ENCODE measurements around the gene PRCC.
A peak's percentile ranks its signal among the peaks of the same experiment; 100 is the strongest.

Gene PRCC, protein sequence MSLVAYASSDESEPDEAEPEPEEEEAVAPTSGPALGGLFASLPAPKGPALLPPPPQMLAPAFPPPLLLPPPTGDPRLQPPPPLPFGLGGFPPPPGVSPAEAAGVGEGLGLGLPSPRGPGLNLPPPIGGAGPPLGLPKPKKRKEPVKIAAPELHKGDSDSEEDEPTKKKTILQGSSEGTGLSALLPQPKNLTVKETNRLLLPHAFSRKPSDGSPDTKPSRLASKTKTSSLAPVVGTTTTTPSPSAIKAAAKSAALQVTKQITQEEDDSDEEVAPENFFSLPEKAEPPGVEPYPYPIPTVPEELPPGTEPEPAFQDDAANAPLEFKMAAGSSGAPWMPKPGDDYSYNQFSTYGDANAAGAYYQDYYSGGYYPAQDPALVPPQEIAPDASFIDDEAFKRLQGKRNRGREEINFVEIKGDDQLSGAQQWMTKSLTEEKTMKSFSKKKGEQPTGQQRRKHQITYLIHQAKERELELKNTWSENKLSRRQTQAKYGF

DNA sequence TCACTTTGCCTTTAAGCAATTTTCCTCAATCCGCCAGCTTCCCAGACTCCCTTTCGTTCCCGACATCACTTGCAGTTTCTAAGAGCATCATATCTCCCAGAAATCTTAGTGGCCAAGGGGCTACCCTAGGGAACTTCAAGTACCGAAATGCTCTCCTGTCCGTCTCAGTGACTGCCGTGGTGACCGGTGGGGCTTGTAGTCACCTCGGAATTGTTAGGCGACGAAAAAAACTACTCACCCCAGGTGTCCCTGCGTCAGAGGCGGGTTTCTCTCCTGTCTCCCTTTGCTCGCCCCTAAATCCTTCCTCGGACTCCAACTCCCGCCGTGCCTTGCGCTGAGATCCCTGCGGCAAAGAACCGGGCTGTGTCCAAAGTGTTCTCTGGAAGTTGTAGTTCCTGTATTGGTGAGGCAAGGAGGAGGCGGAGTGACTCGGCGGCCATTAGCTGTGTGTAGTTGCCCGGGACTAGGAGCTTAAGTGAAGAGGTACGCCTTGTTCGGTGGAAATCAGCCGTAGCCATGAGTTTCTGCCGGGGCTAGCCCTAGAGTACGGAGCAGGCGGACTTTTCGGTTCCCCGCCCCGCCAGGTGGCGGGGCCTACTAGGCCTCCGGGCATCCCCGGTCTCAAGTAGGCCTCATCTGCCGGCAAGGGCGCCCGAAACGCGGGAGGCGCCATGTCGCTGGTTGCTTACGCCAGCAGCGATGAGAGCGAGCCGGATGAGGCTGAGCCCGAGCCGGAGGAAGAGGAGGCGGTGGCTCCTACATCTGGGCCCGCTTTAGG, at the start of gene PRCC:
Gene PRCC, plus strand, starts transcription at position 435 of the 778 bp plus-strand sequence. Its CDS starts 237 bp downstream, at position 672.
- DNase-seq (ENCODE audit: low read depth in 2 of 2, low spot score in 1 of 2): peak; percentile 84 to 91

- no peak for DNase-seq (ENCODE audit: low read depth in 2 of 2, low spot score in 1 of 2)
Measured at GRCh38 chr1:156721131-156721530, 46.2 kb upstream of the PRCC start.

DNA sequence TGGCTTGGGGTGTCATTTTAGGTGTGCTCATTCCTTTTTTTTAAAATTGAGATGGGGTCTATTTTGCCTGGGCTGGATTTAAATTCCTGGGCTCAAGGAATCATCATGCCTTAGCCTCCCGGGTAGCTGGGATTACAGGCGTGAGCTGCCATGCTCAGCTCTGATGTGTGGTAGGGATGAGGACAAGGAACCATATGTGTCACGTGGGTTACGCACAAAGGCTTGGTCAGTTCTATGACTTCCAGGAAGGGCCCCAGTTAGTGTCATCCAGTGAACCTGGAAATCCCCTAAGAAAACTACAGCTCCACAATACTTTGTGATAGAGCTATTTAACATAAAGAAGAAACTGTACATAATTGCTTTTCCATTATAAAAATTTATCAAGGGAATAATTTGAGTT, 45.8 kb upstream of the PRCC start:
- no peak for DNase-seq (ENCODE audit: low read depth in 2 of 2, low spot score in 1 of 2)

DNA sequence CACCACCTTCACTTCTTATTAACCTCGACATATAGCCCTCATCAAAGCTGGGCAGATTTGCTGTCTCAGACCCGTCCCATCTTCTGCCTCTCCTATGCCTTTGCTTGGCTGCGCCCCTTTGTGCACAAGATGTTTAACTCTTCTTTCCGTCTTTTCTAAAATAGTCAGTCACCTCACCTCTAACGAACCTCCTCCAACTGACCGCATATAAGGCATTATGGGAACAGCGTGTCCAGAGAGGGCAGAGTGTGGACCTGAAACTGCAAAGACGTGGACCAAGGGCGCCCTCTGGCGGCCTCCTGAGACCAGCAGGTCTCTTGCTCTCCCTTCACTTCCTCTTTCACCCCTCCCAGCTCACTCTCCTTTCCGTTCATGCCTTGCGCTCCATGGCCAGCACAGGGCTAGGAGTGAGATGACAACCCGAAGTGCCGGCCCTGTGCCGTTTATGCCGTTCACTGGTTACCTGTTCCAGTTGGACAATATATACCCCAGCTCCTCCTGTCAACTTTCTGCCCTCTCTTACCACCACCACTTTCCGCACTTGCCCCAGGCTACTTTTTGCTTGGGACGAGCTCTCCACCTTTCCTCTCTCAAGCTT, 41.6 kb upstream of the PRCC start:
- peak; percentile 58 to 63 for DNase-seq (ENCODE audit: low read depth in 2 of 2, low spot score in 1 of 2)

DNA sequence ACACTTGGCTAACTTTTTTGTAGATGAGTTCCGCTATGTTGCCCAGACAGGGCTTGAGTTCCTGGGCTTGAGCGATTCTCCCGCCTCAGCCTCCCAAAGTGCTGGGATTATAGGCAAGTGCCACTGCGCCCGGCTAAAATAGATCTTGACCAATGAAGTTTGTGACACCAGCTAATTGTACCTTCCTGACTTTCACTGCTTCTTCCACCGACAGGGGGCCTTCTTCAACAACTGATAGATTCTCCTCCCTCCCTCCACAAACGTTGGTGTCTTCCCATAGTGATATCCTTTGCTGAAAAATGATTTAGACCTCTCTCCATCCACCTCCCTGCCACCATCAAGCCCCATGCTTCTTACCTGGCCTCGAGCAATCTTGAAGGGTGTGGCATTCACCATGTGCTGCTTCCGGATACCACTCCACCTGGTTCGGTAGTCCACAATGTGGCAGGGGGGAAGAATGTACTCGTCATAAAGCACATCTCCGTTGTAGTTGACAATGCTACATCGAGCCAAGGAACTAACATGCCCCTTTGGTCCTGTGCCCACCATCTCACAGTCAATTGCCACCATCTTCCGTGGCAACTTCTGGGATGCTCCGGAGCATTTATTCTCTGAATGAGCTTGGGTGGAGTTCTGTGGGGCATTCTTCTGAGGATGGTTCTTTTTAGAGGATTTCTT, 40.6 kb upstream of the PRCC start:
- DNase-seq (ENCODE audit: low read depth in 2 of 2, low spot score in 1 of 2): no peak

DNA sequence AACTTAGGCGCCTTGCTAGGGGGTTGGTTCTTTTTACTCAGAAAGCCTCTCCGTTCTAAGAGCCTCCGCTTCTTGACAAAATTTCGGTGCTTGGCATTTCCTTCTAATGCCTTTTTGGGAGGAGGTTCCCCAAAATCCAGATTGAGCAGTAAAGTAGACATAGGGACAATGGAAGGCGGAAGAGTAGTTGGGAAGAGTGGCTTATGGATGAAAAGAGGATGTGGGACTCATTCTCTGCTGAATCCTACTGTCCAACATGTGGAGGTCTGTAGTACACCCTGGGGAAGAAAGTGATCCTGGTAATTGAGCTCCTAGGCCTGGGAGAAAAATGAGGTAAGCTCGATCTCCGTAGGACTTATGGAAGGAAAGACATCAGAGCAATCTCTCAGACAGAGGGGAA, 39.8 kb upstream of the PRCC start:
- DNase-seq (ENCODE audit: low read depth in 2 of 2, low spot score in 1 of 2): no peak

GRCh38 chr1:156727926-156728598, 39.3 kb upstream of the PRCC start, which contains the start of gene METTL25B:
Gene METTL25B (plus strand): TSS chr1:156728469. CDS start chr1:156729105, 636 bp downstream.
- peak in 1 of 2 donors; percentile 51 for DNase-seq (ENCODE audit: low read depth in 2 of 2, low spot score in 1 of 2)

- DNase-seq (ENCODE audit: low read depth in 2 of 2, low spot score in 1 of 2): peak; percentile 81 to 88
Measured at GRCh38 chr1:156728599-156729462, 38.5 kb upstream of the PRCC start, which contains the start of gene ISG20L2. Gene ISG20L2 (minus strand): TSS chr1:156728766. CDS start chr1:156727652, 1,114 bp downstream.

DNA sequence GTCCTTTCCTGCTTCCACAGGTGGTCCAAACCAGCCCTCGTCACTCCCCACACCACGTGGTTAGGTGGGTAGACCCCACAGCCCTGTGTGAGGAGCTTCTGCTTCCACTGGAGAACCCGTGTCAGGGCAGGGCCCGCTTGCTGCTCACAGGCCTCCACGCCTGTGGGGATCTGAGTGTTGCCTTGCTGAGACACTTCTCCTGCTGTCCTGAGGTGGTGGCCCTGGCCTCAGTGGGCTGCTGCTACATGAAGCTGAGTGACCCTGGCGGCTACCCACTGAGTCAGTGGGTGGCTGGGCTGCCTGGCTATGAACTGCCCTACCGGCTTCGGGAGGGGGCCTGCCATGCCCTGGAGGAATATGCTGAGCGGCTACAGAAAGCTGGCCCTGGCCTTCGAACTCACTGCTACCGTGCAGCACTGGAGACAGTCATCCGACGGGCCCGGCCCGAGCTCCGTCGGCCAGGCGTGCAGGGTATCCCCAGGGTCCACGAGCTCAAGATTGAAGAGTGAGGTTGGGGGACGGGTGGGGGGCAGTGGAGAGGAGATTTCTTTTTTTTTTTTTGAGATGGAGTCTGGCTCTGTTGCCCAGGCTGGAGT, 33.2 kb upstream of the PRCC start:
- no peak for DNase-seq (ENCODE audit: low read depth in 2 of 2, low spot score in 1 of 2)

DNA sequence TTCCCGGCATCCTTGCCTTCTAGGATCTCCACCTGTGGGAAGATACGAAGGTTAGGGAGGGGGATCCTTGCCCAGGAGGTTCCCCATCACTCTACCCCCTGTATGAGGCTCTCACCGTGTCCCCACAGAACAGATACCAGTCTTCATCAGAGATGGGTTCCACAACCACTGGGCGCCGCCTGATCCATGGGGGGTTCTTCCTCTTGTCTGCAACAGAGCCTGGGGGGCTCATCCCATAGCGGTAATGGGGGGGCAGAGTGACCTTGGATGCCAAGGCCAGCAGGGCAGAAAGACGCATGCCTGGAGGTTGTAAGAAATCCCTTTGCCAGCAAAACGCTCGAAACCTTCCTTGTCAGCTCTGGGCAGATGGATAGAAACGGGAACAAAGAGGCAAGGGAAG, 28.9 kb upstream of the PRCC start:
- DNase-seq (ENCODE audit: low read depth in 2 of 2, low spot score in 1 of 2): no peak

DNA sequence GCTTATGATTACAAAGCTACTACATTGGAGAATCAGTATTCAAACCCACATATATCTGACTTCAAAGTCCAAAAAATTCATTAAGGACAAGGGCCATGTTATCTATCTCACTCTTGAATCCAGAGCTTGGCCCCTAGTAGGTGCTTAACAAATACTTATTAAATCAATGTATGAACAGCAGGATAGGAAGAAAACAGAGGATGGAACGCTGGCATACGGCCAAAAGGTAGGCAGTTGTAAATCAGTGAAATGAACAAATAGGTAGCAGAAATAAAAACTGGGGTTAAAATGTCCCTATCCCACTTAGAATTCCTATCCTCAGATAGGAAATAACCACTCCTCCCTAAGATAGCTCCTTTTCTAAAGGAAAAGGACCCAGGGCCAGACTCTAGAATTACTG, 28.4 kb upstream of the PRCC start:
- DNase-seq (ENCODE audit: low read depth in 2 of 2, low spot score in 1 of 2): no peak

GRCh38 chr1:156740237-156740740, 27.0 kb upstream of the PRCC start:
- DNase-seq (ENCODE audit: low read depth in 2 of 2, low spot score in 1 of 2): no peak

DNA sequence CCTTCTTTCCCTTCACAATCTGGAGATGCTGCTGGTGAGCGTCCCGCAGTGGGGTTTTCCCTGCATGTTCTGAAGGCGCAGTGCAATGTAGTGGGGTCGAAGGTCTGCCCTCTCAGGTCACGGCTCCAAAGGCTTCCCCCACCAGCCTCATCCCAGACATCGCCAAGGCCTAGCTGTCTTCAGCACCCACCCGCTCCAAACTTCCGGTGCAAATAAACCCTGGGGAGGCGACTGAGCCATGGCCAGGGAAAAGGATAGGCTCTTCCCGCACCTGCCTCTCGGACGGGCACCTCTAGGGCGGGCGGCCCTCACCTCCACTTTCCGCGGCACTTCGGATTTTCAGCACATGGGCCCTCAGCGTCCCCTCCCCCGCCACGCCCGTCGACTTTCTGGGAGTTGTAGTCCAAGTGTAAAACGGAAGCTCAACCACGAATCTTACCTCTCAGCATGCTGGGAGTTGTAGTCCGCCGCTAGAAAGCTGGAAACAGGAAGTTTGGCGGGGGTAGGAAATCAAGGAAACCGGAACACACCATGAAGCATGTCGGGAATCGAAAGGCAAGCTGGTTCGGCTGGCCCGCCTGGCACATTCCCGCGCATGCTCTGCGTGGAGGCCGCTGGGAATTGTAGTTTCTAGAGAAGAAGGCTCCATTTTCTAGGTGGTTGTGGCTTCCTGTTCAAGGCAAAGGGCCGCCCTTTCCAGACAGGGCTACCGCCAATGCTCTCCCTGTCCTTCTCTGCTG, 26.4 kb upstream of the PRCC start, which contains the start of gene MRPL24:
Gene MRPL24, minus strand, starts transcription at position 348 of the 740 bp plus-strand sequence. CDS start 2,384 bp downstream, outside the sequence.
- DNase-seq (ENCODE audit: low read depth in 2 of 2, low spot score in 1 of 2): peak; percentile 87 to 90

DNA sequence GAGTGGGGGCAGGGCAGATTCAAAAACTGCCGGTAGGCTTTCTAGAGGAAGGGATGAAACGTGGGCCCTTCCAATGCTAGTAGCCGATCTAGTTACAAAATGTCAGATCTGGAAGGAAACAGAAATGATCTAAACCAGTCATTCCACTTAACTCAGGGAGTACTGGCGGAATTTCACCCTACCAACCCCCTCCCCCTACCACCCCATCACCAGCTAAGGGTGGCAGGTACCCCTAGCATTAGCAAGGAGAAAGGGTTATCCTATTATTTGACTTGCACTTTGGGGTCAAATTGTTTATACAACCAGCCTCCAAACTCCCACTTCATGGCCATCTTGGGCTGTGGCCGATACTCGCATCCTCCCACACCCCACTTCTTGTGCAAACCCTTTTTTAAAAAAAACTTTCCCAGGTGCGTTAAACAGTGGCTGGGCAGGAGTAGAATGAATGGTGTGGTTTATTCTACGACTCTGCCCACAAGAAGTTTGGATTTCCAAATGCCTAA, 25.8 kb upstream of the PRCC start:
- DNase-seq (ENCODE audit: low read depth in 2 of 2, low spot score in 1 of 2): no peak

DNA sequence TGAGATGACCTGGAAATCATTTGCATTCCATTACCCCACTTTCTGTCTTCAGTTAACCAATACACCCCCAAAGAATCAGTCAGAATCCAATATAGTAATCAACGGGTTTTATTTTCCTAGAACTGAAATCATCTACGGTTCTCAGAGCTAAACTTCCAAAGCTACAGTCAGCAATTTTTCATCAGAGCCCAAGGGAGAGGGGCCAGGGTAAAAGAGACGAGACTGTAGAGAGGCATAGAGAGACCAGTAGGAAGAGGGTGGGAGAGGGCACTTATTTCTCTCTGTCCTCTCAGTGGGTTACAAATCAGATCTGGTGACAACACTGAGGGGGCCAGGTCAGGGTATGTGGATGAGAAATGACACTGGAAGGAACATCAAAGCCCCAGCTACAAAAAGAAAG, 25.3 kb upstream of the PRCC start:
- DNase-seq (ENCODE audit: low read depth in 2 of 2, low spot score in 1 of 2): no peak

DNA sequence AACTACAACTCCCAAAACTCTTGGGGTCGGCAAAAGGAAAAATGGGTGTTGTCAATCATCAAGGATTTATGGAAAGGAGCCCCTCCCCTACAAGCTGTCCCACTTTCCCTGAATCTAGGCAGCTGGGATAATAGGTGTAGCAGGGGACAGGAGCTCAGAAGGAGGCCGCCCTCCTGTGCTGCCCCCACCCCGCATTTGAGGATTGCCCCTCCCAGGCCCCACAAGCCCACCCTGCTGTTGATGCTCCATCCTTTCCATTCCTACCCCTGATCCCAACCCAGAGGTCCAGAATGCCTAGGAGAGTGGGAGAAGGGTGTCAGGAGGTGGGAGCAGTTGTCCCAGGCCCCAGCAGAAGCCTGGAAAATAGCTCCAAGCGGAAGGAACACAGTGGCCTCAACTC, 24.5 kb upstream of the PRCC start:
- no peak for DNase-seq (ENCODE audit: low read depth in 2 of 2, low spot score in 1 of 2)

GRCh38 chr1:156743367-156744302, 23.7 kb upstream of the PRCC start:
- DNase-seq (ENCODE audit: low read depth in 2 of 2, low spot score in 1 of 2): no peak

Measured in stimulated activated CD8-positive, alpha-beta memory T cell treated with anti-CD3 and anti-CD28 coated beads, Interleukin-4, amount 100 ng/mL, for 1 hour (primary cell).